ENCODE measurements around the gene ZCCHC3.
"Not testable (repeated sequence)": the region's sequence is repeated elsewhere in the genome, so short reads cannot be mapped to it uniquely, and the experiment has no call there.

The ZCCHC3 gene

DNA sequence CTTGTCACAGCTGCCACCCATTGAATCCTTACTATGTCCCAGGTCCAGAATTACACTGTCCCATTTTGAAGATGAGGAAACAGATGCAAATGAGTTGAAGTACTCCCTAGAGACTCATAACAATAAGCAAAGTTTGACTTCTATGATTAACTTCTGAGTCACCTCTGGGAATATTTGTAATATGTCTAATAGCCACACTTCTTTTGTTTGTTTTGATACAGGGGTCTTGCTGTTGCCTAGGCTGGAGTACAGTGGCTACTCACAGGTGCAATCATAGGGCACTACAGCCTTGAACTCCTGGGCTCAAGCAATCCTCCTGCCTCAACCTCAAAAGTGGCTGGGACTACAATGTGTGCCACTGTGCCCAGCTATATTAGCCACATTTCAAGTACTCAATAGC, 16.6 kb downstream of the ZCCHC3 start:
- peak; percentile 57 for DNase-seq

DNA sequence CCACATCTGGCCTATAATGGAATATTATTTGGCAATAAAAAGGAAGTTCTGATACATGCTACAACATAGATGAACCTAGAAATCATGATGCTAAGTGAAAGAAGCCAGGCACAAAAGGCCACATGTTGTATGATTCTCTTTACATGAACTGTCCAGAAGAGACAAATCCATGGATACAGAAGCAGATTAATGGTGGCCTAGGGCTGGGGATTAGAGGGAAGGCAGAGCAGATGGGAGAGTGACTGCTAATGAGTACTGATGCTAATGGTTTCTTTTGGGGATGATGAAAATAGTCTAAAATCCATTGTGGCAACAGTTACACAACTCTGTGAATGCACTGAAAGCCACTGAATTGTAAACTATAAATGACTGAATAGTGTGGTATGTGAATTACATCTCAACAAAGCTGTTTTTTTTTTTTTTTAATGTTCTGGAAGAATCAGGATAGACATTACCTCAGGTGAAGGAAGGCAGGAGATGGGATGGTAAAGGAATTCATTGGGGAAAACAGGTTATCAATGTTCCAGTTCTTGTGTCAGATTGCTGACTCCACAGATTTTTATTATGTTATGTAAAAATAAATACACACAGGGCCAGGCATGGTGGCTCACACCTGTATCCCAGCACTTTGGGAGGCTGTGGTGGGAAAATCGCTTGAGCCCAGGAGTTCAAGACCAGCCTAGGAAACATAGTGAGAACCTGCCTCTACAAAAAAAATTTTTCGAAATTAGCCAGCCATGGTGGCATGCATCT, 19.1 kb downstream of the ZCCHC3 start:
- DNase-seq: peak; percentile 53

DNA sequence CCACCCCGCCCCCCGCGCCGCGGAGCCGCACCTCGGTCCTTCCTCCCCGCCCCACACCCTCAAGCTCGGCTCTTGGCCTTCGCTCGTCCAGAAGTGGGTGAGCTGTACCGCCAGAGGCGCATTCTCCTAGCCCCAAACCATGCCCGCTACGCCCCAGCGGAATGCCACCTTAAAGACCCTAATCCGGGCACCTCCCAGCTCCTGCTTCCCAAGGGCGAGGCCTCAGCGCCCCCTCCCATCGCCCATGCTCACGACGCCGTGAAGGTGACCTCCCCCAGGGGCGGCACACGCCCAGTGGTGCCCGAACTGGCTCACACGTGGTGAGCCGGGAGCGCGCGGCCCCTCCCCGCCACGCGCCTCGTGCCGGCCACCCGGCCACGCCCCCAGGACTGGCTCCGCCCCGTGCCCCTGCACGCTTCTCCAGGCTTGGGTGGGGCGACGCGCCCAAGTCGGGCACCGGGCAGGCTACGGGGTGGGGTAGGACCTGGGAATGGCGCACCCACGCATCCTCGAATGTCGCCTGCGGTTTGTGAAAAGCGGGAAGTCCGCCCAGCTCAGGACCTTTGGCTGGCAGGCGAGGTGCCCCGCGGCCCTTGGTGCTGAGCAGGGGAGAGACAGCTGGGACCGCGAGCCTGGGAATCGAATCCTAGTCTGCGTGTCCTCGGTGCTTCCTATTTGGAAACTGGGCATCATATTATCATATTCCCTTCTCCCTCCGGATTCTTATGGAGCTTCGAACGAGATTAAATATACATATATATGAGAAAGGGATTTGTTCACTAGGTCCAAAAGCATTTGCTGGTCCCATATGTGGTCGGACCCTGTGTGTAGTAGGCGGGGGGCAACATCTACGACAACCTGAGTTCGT, 27.0 kb downstream of the ZCCHC3 start:
- DNase-seq: peak; percentile 87

DNA sequence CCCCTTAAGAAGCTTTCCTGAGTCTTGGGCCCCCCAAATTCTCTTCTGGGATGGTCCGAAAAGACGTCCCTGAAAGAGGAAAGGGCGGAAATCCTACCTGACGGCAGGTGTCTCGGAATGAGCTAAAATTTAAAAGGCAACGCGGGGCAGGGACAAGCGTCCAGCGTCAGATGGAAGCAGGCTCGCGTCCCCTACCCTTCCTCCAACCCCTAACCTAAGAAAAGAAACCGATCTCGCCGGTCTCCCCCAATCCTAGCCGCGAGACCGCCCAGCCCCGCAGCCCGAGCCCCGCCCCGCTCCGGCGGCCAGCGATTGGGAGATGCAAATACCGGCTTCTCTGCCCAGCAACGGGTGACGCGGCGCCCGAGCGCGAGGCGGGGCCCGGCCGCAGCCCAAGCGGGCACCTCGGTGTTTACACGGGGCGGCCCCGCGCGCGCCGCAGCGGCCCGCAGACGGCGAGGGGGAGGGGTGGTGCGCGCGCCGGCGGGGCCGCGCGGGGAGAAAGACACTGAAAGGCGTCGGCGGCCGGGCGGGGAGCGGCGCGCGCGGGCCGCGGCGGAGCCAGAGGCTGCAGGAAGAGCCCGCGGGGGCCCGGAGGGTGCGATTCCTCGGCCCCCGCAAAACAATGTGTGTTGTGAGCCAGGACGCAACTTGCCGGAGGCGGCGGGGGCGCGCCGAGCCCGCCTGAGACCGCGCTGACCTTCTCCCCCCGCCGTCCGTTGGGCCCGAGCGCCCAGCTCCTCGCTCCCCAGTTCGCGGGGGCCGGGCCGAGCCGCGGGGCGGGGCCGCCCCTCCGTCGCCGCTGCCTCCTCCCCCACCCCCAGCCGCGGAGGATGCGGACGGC, 27.9 kb downstream of the ZCCHC3 start, which contains the start of gene SOX12:
TSS of gene SOX12 (plus strand) at position 508 of the 844 bp plus-strand sequence. CDS start 373 bp downstream, outside the sequence.
- peak; percentile 93 for DNase-seq

DNA sequence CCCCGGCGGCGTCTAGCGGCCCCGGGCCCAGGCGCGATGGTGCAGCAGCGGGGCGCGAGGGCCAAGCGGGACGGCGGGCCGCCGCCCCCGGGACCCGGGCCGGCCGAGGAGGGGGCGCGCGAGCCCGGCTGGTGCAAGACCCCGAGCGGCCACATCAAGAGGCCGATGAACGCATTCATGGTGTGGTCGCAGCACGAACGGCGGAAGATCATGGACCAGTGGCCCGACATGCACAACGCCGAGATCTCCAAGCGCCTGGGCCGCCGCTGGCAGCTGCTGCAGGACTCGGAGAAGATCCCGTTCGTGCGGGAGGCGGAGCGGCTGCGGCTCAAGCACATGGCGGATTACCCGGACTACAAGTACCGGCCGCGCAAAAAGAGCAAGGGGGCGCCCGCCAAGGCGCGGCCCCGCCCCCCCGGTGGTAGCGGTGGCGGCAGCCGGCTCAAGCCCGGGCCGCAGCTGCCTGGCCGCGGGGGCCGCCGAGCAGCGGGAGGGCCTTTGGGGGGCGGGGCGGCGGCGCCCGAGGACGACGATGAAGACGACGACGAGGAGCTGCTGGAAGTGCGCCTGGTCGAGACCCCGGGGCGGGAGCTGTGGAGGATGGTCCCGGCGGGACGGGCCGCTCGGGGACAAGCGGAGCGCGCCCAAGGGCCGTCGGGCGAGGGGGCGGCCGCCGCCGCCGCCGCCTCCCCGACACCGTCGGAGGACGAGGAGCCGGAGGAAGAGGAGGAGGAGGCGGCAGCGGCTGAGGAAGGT, 28.7 kb downstream of the ZCCHC3 start:
- peak; percentile 63 for DNase-seq

DNA sequence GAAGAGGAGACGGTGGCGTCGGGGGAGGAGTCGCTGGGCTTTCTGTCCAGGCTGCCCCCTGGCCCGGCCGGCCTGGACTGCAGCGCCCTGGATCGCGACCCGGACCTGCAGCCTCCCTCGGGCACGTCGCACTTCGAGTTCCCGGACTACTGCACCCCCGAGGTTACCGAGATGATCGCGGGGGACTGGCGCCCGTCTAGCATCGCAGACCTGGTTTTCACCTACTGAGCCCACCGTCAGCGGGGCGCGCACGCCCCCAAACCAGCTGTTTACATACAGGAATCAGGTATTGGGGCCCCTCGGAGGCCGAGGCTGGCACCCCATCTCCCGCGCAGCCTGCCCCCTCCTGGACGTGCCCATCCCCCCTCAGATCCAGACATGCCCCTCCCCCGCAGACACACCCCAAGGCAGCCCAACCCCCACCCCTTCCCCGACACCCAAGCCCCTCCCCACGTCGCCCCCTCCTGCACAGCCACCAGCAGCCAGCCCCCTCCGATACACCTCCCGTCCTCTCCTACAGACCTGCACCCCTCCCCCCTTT, 29.3 kb downstream of the ZCCHC3 start:
- DNase-seq: no peak

DNA sequence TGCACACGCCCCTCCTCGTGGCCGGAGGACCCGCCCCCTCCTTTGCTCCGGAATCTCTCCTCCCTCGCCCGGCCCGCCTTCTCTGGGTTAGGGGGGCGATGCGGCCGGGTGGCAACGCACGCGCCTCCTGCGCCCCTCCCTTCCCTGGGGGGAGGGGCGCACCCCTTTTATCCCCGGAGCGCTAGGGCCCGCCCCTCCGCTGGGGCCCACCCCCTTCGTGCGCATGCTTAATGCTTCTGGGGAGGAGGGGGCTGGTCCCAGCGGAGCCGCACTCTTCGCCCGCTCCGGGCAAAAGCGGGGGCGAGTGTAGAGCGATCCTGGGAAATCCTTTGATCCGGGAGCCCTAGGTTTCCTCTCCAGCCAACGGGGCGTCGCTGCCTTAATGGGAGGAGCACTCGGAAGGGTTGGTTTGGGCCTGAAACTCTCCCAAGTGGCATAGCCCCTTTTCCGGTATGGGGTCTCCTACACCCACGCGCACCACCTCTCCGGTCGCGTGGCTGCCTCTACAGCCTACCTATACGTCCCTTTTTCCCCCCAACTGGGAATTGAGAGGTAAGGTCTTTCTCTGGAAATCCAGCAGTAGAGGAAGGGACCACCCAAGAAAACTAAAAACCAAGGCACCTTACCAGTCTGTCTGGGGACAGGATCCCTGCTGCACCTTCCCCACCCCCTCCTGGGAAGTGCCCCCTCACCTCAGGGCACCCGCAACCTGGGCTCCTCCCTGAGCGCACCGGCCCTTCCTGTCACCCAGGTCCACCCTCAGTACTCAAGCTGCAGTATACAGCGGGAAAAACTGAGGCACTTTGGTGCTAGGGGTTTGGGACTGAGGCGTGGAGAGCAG, 30.0 kb downstream of the ZCCHC3 start:
- peak; percentile 97 for DNase-seq

DNA sequence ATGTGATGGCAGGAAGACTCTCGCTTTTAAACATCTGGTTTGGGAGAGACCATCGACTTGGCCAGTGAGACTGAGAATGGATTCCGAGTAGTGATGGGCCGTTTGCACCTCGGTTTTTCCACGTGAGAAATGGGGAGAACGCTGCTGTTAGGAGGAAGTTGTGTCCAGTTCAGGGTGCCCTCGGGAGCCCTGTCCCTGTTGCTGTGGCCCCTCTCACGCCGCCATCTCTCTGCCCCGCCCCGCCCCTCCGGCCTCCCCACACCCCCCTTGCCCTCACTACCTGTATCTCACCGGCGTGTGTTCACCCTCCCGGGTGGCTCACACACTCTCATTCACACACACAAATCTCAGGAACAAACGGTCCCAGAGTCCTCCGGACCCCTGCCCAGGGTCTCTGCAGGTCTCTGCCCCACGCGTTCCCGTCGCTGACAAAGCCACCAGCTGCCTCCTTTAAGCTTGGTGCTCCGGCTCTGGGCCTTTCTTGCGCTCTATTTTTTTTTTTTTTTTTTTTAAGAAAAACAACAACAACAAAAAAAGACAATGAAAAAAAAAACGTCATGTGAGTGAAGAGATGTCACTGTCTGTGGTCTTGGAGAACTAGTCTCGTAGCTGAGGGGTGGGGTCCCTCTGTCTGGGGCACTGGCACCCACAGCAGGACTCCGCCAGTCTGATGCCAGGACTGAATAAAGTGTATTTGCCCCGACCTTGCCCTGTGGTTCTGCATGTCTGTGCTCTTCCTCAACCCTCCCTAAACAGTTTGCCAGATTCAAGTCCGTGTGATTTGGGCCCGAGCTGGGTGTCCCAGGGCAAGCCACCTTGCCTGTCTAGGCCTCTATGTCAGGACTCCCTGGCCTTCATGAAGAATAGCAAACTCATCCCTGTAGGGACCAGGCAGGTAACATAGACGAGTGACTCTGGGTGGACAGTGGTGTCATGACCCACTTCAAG, 30.9 kb downstream of the ZCCHC3 start:
- DNase-seq: no peak

DNA sequence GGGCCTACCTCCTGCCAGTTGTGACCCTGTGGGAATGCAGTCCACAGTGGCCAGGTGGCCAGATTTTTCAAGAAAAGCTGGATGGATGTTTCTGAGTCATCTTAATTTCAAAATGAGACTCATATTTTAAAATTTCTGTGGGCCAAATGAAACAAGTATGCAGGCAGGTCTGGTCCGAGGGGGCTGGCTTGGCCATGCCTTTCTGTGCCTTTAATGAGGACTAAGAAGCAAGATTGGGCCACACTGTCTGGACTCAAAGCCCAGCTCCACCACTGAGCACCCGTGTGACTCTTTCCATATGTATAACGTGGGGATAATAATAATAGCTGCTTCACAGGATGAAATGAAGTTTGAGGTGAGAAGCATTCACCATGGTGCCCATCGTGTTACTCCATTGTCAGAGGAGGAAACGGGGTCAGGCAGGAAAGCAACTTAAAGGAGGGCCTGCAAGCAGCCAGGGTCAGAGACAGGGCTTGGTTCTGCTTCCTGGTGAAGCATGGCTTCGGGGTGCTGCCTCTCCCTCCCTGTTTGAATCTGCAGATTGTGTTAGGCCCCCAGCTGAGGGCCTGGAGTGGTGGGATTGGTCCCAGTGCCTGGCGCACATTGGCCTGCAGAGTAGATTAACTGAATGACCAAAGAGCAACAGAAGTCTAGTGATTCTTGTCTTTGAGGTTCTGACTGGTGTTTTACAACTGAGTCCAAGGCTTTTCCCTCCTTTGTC, 31.8 kb downstream of the ZCCHC3 start:
- no peak for DNase-seq

DNA sequence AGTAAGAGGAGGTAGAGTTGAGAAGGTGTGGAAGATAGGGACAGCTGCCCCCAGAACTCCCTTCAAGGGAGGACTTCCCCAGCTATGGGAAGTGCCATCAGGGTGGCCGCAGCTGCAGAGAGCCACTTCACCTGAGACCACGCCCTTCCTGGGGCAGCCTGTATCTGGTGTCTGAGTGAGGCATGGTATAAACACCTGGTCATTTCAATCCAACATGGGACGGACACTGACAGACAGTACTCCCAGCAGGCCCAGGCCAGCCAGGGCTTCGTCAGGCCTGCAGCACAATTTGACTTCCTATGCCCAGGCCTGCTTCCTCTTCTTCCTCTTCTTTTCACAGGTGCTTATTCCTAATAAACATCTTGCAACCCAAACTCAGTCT, 32.5 kb downstream of the ZCCHC3 start:
- no peak for DNase-seq

DNA sequence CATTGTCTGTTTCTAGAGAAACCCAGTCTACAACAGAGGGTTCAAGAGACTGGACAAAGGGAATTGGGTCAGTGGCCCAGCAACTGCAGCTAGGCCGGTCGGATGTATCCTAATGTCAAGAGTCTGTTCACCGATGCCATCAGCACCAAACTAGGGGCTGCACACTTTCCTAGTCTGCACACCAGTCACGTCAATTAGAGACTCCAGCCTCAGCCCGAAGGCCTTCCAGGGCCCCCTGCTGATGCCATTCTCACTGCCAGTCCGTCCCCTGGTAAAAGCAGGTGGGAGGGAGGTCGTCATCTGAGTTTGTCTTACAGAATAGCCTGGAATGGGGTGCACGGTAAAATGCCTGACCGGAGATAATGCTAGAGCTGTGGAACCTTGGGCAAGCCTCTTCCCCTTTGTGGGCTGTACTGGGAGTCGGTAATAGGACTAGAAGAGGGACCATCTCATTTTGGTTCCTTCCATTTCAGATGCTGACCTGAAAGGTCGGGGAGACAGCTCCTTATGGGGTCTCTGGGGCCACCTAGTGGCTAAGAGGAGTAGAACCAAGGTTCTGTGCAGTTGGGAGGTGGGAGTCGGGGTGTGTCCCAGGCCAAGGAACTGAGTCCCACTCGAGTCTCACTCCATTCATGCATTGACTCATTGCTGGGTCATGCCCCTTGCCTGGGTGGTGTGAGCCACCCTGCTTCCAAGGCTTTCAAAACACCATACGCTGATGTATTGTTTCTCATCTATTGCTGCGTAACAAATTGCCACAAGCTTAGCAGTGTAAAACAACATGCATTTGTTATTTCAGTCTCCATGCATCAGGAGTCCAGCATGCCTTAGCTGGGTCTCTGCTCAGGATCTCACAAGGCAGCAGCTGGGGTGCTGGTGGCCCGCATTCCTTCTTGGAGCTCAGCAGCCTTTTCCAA, 33.1 kb downstream of the ZCCHC3 start:
- DNase-seq: peak; percentile 71

DNA sequence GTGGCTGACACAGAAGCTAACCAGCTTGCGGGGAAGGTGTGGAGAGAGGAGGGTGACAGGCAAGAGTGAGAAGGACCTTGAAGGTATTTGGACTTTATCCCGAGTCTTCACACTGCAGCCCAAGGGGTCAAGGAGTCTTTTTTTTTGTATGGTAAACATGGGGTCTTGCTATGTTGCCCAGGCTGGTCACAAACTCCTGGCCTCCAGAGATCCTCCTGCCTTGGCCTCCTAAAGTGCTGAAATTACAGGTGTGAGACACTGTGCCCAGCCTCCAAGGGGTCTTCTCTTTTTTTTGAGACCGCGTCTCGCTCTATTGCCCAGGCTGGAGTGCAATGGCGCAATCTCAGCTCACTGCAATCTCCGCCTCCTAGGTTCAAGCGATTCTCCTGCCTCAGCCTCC, 37.2 kb downstream of the ZCCHC3 start:
- no peak for DNase-seq

DNA sequence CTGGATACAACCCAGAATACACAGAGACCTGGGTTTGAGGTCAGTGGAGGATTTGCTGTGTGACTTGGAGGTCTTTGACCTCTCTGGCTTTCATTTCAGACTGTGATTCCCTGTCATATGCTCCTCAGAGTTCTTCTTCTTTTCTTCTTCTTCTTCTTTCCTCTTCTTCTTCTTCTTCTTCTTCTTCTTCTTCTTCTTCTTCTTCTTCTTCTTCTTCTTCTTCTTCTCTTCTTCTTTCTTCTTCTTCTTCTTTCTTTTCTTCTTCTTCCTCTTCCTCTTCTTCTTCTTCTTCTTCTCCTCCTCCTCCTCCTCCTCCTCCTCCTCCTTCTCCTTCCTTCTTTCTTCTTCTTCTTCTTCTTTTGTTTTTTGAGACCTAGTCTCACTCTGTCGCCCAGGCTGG, 38.7 kb downstream of the ZCCHC3 start:
- not testable (repeated sequence) for DNase-seq

DNA sequence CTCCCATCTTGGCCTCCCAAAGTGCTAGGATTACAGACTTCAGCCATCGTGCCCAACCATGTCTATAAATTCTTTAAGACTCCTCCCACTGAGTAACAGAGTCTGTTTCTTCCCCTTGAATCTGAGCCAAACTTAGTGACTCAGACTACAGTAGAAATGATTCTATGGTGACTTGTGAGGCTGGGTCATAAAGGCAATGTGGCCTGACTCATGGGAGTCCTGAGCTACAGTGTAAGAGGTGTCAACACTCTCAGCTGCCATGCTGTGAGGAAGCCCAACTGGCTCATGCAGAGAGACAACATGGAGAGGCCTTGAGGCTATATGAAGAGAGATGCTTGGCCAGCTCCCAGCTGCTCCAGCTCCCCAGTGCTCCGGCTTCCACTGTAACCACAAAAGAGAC, 44.3 kb downstream of the ZCCHC3 start:
- DNase-seq: peak; percentile 90

DNA sequence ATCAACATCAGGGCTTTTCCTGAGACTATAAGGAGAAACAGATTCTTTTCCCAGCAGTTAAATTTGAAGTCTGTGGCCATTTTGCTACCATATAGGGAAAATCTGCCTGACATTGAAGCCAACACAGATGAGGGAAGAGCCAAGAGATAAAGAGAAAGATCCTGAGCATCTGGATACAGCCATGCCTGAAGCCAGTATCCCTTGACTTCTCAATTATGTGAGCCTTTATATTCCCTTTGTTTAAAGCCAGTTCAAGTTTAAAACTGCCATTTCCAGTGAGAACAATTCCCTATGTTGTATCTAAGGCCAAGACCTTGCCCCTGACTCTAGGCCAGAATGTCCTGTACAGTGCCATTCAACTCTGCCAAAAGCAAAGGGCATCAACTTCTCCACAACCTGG, 45.7 kb downstream of the ZCCHC3 start:
- no peak for DNase-seq

DNA sequence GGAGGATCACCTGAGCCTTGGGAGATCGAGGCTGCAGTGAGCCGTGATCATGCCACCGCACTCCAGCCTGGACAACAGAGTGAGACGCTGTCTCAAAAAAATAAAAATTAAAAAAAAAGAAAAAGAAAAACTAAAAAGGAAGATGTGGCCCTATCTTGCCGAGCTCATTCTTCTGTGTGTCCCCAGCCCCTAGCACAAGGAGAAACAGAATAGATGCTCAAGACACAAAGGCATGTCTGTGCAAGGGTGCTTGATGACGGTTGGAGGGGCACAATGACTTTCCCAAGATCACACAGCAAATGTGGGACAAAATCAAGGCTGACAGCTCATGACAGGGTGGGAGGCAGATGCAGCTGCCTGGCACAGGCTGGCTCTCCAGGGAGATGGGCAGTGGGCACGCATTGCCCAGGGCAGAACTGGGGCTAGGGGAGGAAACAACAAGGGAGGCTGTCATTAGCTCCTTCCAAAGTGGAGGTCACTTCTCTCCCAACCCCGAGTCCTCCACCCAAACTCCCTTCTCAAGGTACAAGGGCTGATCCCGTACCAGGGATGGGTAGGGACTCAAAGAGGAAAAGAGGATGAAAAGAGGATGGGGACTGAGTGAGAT, 48.8 kb downstream of the ZCCHC3 start:
- no peak for DNase-seq

DNA sequence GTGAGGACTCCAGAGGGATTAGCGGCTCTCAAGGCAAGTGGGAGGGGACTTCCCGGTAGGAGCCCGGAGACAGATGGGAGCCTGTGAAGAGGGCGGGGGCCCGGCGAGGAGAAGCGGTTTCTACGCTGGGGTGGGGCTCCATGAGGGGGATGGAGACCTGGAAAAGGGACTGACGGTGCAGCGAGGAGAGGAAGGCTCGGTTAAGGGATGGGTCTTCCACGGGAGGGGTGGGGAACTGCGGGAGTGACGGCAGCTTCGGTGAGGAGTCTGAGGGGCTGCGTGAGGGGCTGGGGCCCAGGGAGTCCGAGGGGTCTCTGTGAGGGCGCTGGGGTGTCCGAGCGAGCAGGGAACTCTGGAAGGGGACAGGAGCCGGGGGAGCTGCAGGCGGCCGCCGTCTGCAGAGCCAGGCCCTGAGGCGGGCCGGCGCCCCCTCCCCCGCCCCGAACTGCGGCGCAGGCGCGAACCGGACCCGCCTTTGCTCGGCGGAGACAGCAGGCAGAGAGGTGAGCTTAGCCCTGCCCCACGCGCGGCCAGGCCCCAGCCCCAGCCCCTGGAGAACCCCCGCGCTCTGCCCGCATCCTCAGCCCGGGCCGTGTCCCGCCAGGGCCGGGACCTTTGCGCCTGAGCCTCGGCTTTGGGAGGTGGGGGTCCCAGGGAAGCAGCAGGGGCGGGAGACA, 49.4 kb downstream of the ZCCHC3 start, which contains the start of gene NRSN2:
TSS of gene NRSN2 (plus strand) at position 472 of the 677 bp plus-strand sequence. CDS start 2,533 bp downstream, outside the sequence.
- DNase-seq: peak; percentile 78

All from fibroblast of skin of right quadriceps (primary cell).